GM10248 (cell line): ENCODE measurements around the gene COMMD4.
"Not testable (repeated sequence)": the region's sequence is repeated elsewhere in the genome, so short reads cannot be mapped to it uniquely, and the experiment has no call there.

Experiments used
- CTCF ChIA-PET: fragments of 300-600 bp; sonication (Branson Sonifier 250); formaldehyde crosslinking; extraction: SDS; loops from one replicate; lab custom pipeline; 2021; ENCODE audit warnings: antibody characterized with exemption; lab: Yijun Ruan, JAX
- POLR2A ChIA-PET: fragments of 350-650 bp; sonication (Branson Sonifier 250); formaldehyde crosslinking; extraction: SDS; loops from one replicate; lab custom pipeline; 2020; ENCODE audit warnings: antibody characterized with exemption; lab: Yijun Ruan, JAX
- DNase-seq: peaks from one replicate; pipeline ENCODE4 v3.0.0; 2012; ENCODE audit errors: extremely low spot score
- TF ChIP-seq, protein P1 (sequence below): IDR thresholded peaks from 2 replicates; pipeline ENCODE4 v1.5.1; 2012; ENCODE audit warnings: mild to moderate bottlenecking, low read depth; ENCODE audit errors: extremely low read depth, missing control alignments, control extremely low read depth

Gene COMMD4

DNA sequence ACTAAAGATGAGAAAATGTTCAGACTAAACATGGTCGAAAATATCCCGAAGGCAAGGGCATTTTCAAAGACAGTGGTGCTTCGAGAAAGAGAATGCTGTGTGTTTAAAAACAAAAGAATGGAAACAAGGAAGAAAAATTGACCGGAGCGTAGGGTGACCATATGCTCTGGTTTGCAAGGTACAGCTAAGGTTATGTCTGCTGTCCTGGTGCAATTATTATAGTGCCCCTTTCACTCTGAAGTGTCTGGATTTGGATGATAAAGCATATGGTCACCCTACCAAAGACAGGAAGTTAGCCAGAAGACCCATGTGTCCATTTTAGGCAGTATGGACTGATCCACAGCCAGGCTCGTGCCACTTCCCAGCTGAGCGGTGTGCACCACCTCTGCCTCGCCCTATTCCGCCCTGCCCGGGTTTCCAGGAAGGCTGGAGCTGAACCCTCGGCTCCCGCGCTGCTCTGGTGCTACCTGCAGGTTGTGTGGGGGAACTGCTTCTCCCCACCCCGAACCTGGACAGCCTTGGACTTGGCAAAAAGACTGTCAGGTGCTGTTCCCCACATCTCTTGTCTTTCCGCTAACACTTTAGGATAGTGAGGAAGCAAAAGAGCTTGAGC lies 28.0 kb upstream of the COMMD4 start:
- TF ChIP-seq, protein P1, sequence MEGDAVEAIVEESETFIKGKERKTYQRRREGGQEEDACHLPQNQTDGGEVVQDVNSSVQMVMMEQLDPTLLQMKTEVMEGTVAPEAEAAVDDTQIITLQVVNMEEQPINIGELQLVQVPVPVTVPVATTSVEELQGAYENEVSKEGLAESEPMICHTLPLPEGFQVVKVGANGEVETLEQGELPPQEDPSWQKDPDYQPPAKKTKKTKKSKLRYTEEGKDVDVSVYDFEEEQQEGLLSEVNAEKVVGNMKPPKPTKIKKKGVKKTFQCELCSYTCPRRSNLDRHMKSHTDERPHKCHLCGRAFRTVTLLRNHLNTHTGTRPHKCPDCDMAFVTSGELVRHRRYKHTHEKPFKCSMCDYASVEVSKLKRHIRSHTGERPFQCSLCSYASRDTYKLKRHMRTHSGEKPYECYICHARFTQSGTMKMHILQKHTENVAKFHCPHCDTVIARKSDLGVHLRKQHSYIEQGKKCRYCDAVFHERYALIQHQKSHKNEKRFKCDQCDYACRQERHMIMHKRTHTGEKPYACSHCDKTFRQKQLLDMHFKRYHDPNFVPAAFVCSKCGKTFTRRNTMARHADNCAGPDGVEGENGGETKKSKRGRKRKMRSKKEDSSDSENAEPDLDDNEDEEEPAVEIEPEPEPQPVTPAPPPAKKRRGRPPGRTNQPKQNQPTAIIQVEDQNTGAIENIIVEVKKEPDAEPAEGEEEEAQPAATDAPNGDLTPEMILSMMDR: peak; percentile 33
- ChIA-PET CTCF (no interaction called here), POLR2A (no interaction called here)
- DNase-seq: peak; percentile 46

DNA sequence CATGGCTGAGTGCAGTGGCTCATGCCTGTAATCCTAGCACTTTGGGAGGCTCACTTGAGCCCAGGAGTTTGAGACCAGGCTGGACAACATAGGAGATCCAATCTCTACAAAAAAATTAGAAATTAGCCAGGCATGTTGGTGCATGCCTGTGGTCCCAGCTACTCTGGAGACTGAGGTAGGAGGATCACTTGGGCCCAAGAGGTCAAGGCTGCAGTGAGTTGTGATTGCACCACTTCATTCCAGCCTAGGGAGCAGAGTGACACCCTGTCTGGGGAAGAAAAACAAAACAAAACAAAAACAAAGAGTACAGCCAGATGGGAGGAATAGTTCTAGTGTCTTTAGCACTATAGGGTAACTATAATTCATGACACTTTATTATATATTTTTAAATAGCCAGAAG lies 26.2 kb upstream of the COMMD4 start:
- CTCF ChIA-PET: no interaction called here
- TF ChIP-seq, protein P1: no peak
- POLR2A ChIA-PET: interaction anchor here (0.6 kb wide), 1 partner anchor 105 kb away, joined by 4 read pairs; no protein-coding TSS in a partner anchor
- no peak for DNase-seq

DNA sequence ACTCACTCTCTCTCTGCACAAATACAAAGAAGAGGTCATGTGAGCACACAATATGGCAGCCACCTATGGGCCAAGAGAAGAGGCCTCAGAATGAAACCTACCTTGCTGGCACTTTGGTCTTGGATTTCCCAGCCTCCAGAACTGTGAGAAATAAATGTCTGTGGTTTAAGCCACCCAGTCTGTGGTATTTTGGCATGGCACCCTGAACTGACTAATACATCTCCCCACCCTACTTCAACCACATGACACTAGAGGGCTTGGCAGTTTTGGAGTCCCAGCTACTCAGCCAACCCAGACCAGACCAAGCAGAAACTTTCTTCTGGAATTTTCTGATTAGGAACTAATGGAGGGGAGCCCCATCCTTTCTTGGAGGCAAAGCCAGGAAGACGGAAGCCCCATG lies 23.3 kb upstream of the COMMD4 start:
- CTCF ChIA-PET, DNase-seq, POLR2A ChIA-PET: not testable (repeated sequence)

DNA sequence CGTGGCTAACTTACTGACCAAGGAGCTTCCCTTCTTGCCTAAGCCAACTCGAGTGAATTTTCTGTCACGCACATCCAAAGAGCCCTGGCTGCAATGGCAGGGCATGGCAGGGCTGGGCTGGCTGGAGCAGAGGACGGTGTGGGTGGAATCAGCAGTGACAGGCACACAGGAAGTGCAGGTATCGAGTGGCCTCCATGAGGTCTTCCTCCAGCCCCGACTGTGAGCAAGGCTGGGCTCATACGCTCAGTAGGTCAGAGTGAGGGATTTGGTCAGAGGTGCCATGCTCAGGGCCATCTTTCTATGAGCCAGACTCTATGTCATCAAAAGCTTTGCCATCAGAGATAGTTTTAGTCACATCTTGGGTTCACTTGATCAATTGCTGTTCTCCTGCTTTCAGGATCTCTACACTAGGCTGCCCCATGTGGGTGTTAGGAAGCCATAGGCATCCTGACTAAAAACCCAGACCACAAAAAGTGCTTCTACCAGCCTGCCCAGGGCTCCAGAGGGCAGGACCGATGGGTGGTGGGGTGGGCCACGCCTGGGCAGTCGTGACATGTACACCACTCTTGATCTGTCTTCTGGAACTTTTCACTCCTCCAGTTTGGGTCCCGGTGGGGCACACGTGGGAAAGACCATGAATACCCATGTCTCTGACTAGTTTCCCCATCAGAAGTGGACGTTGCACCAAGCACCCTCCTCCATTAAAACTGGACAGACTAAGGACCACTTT lies 22.6 kb upstream of the COMMD4 start:
- POLR2A ChIA-PET: no interaction called here
- CTCF ChIA-PET: no interaction called here
- TF ChIP-seq, protein P1: no peak
- no peak for DNase-seq

DNA sequence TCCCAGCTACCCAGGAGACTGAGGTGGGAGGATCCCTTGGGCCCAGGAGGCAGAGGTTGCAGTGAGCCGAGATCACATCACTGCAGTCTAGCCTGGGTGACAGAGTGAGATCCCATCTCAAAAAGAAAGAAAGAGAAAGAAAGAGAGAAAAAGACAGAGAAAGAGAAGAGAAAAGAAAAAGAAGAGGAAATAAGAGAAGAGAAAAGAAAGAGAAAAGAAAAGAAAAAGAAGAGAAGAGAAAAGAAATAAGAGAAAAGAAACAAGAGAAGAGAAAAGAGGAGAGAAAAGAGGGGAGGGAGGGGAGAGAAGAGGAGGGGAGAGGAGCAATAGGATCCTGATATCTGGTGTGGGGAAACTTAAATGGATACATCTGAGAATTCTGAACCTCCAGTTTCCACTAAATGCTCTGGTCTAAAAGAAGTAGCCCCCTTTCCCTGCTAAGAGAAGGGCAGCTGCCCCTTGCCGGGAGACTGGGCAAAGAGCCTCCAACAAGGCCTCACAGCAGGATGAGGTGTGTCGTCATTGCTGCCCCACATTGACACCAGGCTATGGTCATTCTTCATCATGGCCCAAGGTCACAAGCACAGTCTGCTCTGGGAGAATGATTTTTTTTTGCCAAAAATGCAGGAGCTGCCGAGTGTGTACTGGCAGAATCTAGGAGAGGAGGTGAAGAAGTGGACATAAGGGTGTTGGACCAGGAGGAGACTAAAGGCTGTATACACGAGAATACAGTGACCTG lies 21.1 kb upstream of the COMMD4 start:
- CTCF ChIA-PET: no interaction called here
- DNase-seq: no peak
- POLR2A ChIA-PET: no interaction called here
- TF ChIP-seq, protein P1: no peak

DNA sequence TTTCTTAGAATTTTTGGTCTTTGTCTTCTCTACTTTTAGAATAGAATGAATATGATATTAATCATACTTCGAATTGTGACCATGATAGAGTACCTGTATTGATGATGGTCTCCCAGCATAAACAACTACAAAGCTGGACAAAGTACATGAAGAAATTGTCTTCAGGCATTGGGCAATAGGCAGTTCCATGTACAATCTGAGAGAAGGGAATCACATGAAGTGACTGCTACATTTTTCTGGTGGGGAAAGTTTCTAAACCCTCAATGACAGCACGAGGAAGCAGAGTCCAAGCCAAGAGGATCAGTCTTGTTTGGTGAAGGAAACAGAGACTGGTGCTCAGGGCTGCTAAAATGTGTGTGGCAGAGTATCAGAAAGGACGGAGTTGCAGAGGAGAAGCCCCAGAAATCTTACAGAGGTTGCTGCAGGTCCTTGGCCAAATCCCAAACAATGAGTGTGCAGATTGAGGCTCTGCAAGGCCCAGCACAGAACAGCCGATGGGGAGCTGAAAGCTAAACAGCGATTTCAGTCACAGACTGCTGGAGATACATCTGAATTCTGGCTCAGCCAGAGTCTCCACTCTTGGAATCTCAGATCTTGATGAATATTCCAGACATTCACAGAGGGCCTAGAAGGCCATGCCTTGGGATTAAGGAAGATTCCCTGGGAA lies 16.5 kb upstream of the COMMD4 start:
- POLR2A ChIA-PET, CTCF ChIA-PET, DNase-seq: not testable (repeated sequence)

DNA sequence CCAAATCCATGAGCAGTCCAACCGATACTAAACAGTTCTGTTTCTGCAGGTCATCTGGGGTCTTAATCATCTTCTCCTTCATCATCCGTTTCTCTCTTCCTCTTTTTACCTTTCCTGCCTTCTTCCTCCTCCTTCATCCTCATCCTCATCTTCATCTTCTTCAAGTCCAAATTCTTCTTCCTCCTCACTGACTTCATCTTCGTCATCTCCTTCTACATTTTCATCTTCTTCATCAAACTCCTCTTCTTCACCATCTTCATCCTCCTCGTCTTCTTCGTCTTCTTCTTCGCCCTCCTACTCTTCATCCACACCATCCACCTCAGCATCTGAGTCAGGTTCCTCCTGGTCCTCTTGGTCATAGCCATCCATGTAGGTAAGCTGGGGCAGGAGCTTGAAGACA lies 14.2 kb upstream of the COMMD4 start:
- DNase-seq: no peak
- TF ChIP-seq, protein P1: no peak
- ChIA-PET CTCF (no interaction called here), POLR2A (no interaction called here)
